HCT116 (cell line): Measurements from ENCODE around the gene WDR31.

Experiments
- CBX3 ChIP-seq: IDR thresholded peaks from 2 replicates; pipeline ENCODE4 v1.6.1; 2012; ENCODE audit warnings: low read depth
- CEBPB ChIP-seq: IDR thresholded peaks from 2 replicates; pipeline ENCODE4 v1.6.1; 2012; ENCODE audit warnings: low read depth
- ELF1 ChIP-seq: IDR thresholded peaks from 2 replicates; pipeline ENCODE4 v1.6.1; 2012; ENCODE audit warnings: low read depth, borderline replicate concordance
- EZH2 ChIP-seq: fragments of 200-600 bp; sonication (generic); IDR thresholded peaks from 2 replicates; pipeline ENCODE4 v1.6.1; 2017; ENCODE audit warnings: antibody characterized with exemption, mixed run types
- EZH2phosphoT487 ChIP-seq: fragments of 200-600 bp; IDR thresholded peaks from 2 replicates; pipeline ENCODE4 v1.6.1; 2018; ENCODE audit warnings: antibody characterized with exemption, borderline replicate concordance
- FOSL1 ChIP-seq: IDR thresholded peaks from 2 replicates; pipeline ENCODE4 v1.6.1; 2012; ENCODE audit warnings: low read depth
- POLR2A ChIP-seq: IDR thresholded peaks from 2 replicates; pipeline ENCODE4 v1.7.0; 2011; ENCODE audit warnings: borderline replicate concordance; ENCODE audit not compliant: insufficient read depth, insufficient read length; ENCODE audit errors: extremely low read depth
- TF ChIP-seq, protein P1 (sequence below), 3 experiments: fragments of 200-600 bp in 1 of 3; sonication (generic) in 1 of 3; IDR thresholded peaks in 2 of 3; conservative IDR thresholded peaks in 1 of 3; 2 replicates each; pipeline ENCODE4 v1.5.1; 2012 to 2017; ENCODE audit warnings: low read depth in 2 of 3, low read length in 2 of 3, antibody characterized with exemption in 1 of 3, borderline replicate concordance in 1 of 3, control low read depth in 1 of 3, mild to moderate bottlenecking in 1 of 3, mixed read lengths in 1 of 3, mixed run types in 1 of 3, moderate library complexity in 1 of 3; ENCODE audit not compliant: insufficient read depth in 1 of 3

DNA sequence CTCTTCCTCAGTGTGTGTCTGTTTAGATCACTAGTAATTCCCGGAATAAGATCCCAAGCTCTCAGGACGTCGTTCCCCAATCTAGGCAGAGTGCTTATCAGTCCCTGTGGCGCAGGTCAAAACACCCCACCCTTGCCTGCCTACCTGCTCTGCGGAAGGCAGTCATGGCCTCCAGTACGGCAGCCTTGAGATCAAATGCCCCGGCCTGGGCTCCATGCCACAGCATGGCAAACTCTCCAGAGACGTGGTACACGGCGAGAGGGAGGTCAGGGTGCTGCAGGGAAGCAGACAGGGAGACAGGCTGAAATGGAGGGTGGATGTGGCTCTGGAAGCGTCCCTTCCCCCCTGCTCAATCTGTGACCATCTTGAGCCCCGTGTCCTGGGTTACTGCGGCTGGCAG, 48.8 kb upstream of the WDR31 start:
- TF ChIP-seq EZH2, result no peak
- TF ChIP-seq, protein P1, sequence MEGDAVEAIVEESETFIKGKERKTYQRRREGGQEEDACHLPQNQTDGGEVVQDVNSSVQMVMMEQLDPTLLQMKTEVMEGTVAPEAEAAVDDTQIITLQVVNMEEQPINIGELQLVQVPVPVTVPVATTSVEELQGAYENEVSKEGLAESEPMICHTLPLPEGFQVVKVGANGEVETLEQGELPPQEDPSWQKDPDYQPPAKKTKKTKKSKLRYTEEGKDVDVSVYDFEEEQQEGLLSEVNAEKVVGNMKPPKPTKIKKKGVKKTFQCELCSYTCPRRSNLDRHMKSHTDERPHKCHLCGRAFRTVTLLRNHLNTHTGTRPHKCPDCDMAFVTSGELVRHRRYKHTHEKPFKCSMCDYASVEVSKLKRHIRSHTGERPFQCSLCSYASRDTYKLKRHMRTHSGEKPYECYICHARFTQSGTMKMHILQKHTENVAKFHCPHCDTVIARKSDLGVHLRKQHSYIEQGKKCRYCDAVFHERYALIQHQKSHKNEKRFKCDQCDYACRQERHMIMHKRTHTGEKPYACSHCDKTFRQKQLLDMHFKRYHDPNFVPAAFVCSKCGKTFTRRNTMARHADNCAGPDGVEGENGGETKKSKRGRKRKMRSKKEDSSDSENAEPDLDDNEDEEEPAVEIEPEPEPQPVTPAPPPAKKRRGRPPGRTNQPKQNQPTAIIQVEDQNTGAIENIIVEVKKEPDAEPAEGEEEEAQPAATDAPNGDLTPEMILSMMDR (IDR thresholded peaks at IDR 0.05 in 2 of 3, conservative IDR thresholded peaks at IDR 0.05 in 1 of 3; ENCODE audit: borderline replicate concordance in 1 of 3, insufficient read depth in 1 of 3, low read depth in 2 of 3, low read length in 2 of 3), result no peak
- no peak for TF ChIP-seq FOSL1
- TF ChIP-seq CEBPB, result no peak
- TF ChIP-seq EZH2phosphoT487, result no peak
- TF ChIP-seq ELF1, result no peak
- no peak for TF ChIP-seq POLR2A
- TF ChIP-seq CBX3, result no peak
